PC-3 (cell line): Measurements from ENCODE around the gene KLK10. TPM values are rescaled to one million over a fixed set of nuclear protein-coding genes. Genes with fewer than 3 reads are reported as not detected.

ENCODE experiments used
- ATAC-seq: fragments of 200-7000 bp; cut with Tn5 transposase; 2 replicates; pipeline ENCODE4 v1.9.1; 2020; ENCODE audit warnings: mild to moderate bottlenecking, moderate library complexity
- BruUV-seq: library from RNA; stranded (reverse); fragments of 400-500 nt; replicated peaks from 2 replicates; lab custom pipeline; 2021; lab: Mats Ljungman, UMichigan
- CTCF ChIA-PET: fragments of 300-600 bp; sonication (Branson Sonifier 250); formaldehyde crosslinking; loops from one replicate; lab custom pipeline; 2022; ENCODE audit warnings: antibody characterized with exemption; lab: Charles Lee
- POLR2A ChIA-PET: fragments of 300-600 bp; sonication (Branson Sonifier 250); formaldehyde crosslinking; loops from one replicate; lab custom pipeline; 2022; ENCODE audit warnings: antibody characterized with exemption; ENCODE audit not compliant: unreplicated experiment; lab: Charles Lee
- DNase-seq: peaks from one replicate; pipeline ENCODE4 v3.0.0-alpha.2; 2015
- H2AFZ ChIP-seq: fragments of 300-600 bp; sonication (generic); 2 replicates; pipeline ENCODE4 v1.6.0; 2016; ENCODE audit warnings: antibody characterized with exemption, low read length
- H3F3A ChIP-seq: fragments of 300-600 bp; sonication (generic); one replicate; pipeline ENCODE4 v1.6.0; 2017; ENCODE audit warnings: antibody characterized with exemption, low read length, control low read depth, mild to moderate bottlenecking; ENCODE audit not compliant: unreplicated experiment
- H3K27ac ChIP-seq: fragments of 300-600 bp; sonication (generic); 2 replicates; pipeline ENCODE4 v1.5.1; 2016; ENCODE audit warnings: mild to moderate bottlenecking, low read length
- H3K27me3 ChIP-seq: fragments of 300-600 bp; sonication (generic); 2 replicates; pipeline ENCODE4 v1.6.1; 2016; ENCODE audit warnings: low read length, mixed read lengths
- H3K36me3 ChIP-seq: fragments of 300-600 bp; sonication (generic); 2 replicates; pipeline ENCODE4 v1.6.1; 2016; ENCODE audit warnings: low read depth, mixed run types, low read length, mixed read lengths
- H3K4me1 ChIP-seq: fragments of 300-600 bp; sonication (generic); 2 replicates; pipeline ENCODE4 v1.5.1; 2016; ENCODE audit warnings: low read length; ENCODE audit not compliant: insufficient read depth
- H3K4me2 ChIP-seq: fragments of 300-600 bp; sonication (generic); 2 replicates; pipeline ENCODE4 v1.6.0; 2016; ENCODE audit warnings: low read length
- H3K4me3 ChIP-seq: fragments of 300-600 bp; sonication (generic); 2 replicates; pipeline ENCODE4 v1.5.1; 2016; ENCODE audit warnings: mild to moderate bottlenecking, low read length, mixed read lengths
- H3K79me2 ChIP-seq: fragments of 300-600 bp; sonication (generic); 2 replicates; pipeline ENCODE4 v1.6.1; 2017; ENCODE audit warnings: low read length, mixed read lengths
- H3K9ac ChIP-seq: fragments of 300-600 bp; sonication (generic); 2 replicates; pipeline ENCODE4 v1.6.0; 2016; ENCODE audit warnings: mild to moderate bottlenecking, low read length
- H3K9me2 ChIP-seq: fragments of 300-600 bp; sonication (generic); replicated peaks from 2 replicates; pipeline ENCODE4 v1.6.1; 2016; ENCODE audit warnings: mixed run types, low read length, mixed read lengths
- H3K9me3 ChIP-seq: fragments of 300-600 bp; sonication (generic); 2 replicates; pipeline ENCODE4 v1.6.1; 2016; ENCODE audit warnings: low read length, mixed read lengths
- H4K20me1 ChIP-seq: fragments of 300-600 bp; sonication (generic); 2 replicates; pipeline ENCODE4 v1.6.1; 2016; ENCODE audit warnings: low read length, mixed read lengths
- CTCF ChIP-seq: fragments of 300-600 bp; sonication (generic); conservative IDR thresholded peaks from 2 replicates; pipeline ENCODE4 v1.5.1; 2017; ENCODE audit warnings: antibody characterized with exemption, low read depth, mild to moderate bottlenecking, low read length
- EZH2 ChIP-seq: fragments of 300-600 bp; sonication (generic); IDR thresholded peaks from one replicate; pipeline ENCODE4 v1.6.1; 2017; ENCODE audit warnings: antibody characterized with exemption, mild to moderate bottlenecking, low read length; ENCODE audit not compliant: unreplicated experiment
- EZH2phosphoT487 ChIP-seq: fragments of 300-600 bp; sonication (generic); IDR thresholded peaks from 2 replicates; pipeline ENCODE4 v1.6.1; 2018; ENCODE audit warnings: mild to moderate bottlenecking, antibody characterized with exemption, low read length, borderline replicate concordance
- intact Hi-C: fragments of 100-400 bp; cut with micrococcal nuclease; formaldehyde crosslinking; loops from 2 replicates; pipeline ENCODE4 v1.9.0; 2023
- total RNA-seq: library from RNA; depleted of rRNA; stranded (reverse); fragments of >200 nt; gene quantifications from 2 replicates; pipeline ENCODE4 v1.2.3, GENCODE V29; 2014

Gene KLK10
- total RNA-seq, 1 experiment from 2014 or later: 1.2 TPM

- BruUV-seq: no TSS peak
- intact Hi-C loops: no loop called here
- DNase-seq (peak; percentile 98), ATAC-seq (peak; percentile 95)
- H3K4me3 ChIP-seq: 0 out of 2 replicates have a peak within 1 kb of the TSS, but pooled peaks have one; percentile 9
- ChIA-PET CTCF (no interaction called here), POLR2A (no interaction called here)
- peaks cover 74% of the 10 kb centered on the region for H3K4me1 ChIP-seq
- H3K9ac ChIP-seq: peak within 1 kb of the TSS; percentile 15
- TF ChIP-seq EZH2phosphoT487 (peak; percentile 99), CTCF (no peak)
- H3K79me2 ChIP-seq: peaks cover 5% of the 10 kb centered on the region; the same call in 1 of the 2 replicates
- H3F3A ChIP-seq: peaks cover 6% of the 10 kb centered on the region
- no peaks in the 10 kb centered on the region for H3K27me3 ChIP-seq
- H4K20me1 ChIP-seq: no peaks in the 10 kb centered on the region
- H3K27ac ChIP-seq: peak within 1 kb of the TSS; percentile 70
- H2AFZ ChIP-seq: peak within 1 kb of the TSS; percentile 30; the same call in 1 of the 2 replicates
- peak within 1 kb of the TSS; percentile 71 for H3K4me2 ChIP-seq
- H3K36me3 ChIP-seq: no peaks in the 10 kb centered on the region
- no peaks in the 10 kb centered on the region for H3K9me3 ChIP-seq
- H3K9me2 ChIP-seq: no peaks in the 10 kb centered on the region
Measured at GRCh38 chr19:50969413-50969760, 50.1 kb downstream of the KLK10 start, which contains the start of gene KLK6. TSS of gene KLK6 (minus strand) at chr19:50969591. CDS start at chr19:50968104, 1,487 bp downstream.

DNA sequence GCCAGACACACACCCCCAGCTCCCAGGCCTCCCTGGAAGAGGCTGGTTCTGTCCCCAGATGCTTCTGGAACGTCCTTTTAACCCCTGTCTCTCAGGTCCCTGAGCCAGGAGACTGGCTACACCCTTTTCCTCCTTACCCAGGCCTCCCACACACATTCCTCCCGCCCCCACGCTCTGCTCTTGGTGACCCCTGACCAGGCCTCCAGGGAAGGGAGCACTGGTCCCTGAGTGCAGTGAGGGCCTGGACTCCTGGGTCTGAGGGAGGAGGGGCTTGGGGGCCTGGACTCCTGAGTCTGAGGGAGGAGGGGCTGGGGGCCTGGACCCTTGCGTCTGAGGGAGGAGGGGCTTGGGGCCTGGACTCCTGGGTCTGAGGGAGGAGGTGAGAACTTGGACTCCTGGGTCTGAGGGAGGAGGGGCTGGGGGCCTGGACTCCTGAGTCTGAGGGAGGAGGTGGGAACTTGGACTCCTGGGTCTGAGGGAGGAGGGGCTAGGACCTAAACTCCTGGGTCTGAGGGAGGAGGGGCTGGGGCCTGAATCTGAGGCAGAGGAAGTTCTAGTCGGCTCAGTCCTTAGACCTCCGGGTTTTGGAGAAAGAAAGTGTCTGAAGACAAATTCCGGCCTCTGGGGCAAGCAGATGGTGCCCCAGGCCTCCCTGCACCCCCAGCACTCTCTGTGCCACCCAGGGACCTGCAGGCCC is 50.6 kb downstream of the KLK10 start:
- Histone ChIP-seq H3K4me3 (0 out of 2 replicates have a peak overlapping the region, but pooled peaks have one; percentile 9), H4K20me1 (no peaks in the 10 kb centered on the region), H3F3A (peaks cover 1% of the 10 kb centered on the region), H3K27ac (peak overlapping the region; percentile 70), H3K36me3 (no peaks in the 10 kb centered on the region), H3K9ac (0 out of 2 replicates have a peak overlapping the region, but pooled peaks have one; percentile 9), H2AFZ (no peak overlapping the region), H3K9me2 (no peaks in the 10 kb centered on the region), H3K4me2 (peak overlapping the region; percentile 71), H3K4me1 (peaks cover 69% of the 10 kb centered on the region), H3K79me2 (peaks cover 5% of the 10 kb centered on the region; the same call in 1 of the 2 replicates), H3K9me3 (no peaks in the 10 kb centered on the region), H3K27me3 (no peaks in the 10 kb centered on the region)
- ChIA-PET POLR2A (no interaction called here), CTCF (no interaction called here)
- no TSS peak for BruUV-seq
- no peak for TF ChIP-seq EZH2
- no peak for TF ChIP-seq EZH2phosphoT487
- no peak for TF ChIP-seq CTCF
- ATAC-seq (peak; percentile 12), DNase-seq (peak; percentile 78)
- intact Hi-C loops: no loop called here
